Stimulated activated CD4-positive, alpha-beta T cell treated with anti-CD3 and anti-CD28 coated beads, Interleukin-2, amount 100 ng/mL, for 4 hours (primary cell): ENCODE data around the gene KIF19.

Experiments
- DNase-seq: peaks from one replicate; pipeline ENCODE4 v3.0.0-alpha.2; 2020; ENCODE audit warnings: low read depth

Gene KIF19

DNA sequence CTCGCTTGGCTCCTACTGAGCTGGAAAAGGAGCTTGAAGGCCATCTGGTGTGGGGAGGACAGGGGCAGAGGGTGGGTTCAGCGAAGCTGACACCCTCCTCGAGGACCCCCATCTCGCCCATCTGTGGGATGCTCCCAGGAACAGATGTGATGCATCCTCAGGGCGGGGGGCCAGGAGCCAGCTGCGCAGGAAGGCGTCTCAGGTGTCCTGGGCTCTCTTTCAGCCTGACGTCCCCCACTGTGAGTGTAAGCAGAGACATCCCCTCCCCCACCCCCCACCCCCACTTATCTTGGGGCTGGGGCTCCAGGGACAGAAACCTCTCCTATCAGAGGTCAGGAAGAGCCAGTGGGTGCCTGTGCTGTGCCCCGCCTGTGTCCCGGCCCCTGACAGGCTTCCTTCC, 16.2 kb downstream of the KIF19 start:
- DNase-seq, result no peak

DNA sequence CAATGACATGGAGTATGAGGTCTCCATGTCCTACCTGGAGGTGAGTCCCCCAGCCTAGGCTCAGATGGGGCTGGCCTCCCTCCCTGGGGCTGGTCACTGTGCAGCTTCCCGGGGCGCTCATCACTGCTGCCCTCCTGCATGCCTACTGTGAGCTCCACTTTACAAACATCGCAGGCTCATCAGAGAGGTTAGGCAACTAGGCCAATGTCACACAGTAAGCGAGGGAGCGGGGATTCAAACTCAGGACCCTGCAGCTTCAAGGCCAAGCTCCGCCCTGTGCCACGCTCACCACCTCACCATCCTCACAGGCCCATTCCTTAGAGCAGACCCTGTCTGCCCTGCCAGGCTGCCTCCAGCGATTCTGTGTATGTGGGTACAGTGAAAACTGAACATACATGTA, 17.1 kb downstream of the KIF19 start:
- DNase-seq, result no peak

DNA sequence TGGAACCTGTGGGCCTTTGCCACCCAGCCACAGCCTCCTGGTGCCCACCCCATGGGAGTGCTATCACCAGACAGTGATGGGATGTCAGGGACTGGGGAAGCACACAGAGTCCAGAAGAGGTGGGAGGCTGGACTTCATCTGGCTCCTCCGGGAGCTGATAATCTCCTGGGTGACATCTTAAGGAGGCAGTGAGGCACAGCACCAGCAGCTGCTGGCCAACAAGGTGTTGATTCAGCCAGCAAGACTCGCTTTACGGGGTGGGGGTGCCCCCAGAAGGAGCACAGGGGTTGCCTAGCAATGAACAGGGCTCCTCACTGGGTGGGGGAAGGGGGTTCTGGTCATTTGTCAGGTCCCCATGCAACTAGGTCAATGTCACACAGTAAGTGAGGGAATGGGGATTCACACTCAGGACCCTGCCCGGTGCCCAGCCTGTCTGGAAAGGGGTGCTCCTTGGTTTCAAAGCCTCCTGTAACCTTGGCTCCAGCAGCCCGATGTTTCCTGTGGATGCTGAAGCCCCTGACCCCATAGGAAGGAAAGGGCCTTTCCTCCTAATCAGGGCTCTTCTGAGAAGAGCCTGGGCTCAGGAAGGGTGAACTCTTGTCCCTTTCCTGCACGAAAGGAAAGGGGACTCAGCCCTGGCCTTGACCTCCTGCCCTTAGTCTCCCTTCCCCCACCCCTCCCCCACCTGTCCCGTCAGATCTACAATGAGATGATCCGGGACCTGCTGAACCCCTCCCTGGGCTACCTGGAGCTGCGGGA, 17.7 kb downstream of the KIF19 start:
- no peak for DNase-seq

- no peak for DNase-seq
These were observed 18.6 kb downstream of the KIF19 start for GRCh38 chr17:74344658-74345057.

GRCh38 chr17:74345433-74346241, 19.6 kb downstream of the KIF19 start:
- DNase-seq, result no peak

GRCh38 chr17:74347646-74348045, 21.6 kb downstream of the KIF19 start:
- no peak for DNase-seq

- DNase-seq, result no peak
These were observed 23.1 kb downstream of the KIF19 start for GRCh38 chr17:74349120-74349519.

DNA sequence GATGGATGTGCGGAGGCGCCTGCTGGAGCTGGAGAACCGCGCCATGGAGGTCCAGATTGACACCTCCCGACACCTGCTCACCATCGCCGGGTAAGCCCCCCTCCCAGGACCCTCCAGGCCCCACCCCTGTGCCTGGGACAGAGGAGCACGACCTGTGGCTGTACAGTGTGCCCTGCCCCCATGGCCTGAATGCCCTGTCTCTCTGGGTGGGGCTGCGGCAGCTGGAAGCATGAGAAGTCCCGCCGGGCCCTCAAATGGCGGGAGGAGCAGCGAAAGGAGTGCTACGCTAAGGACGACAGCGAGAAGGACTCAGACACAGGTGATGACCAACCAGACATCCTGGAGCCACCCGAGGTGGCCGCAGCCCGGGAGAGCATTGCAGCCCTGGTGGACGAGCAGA, 24.5 kb downstream of the KIF19 start:
- DNase-seq, result no peak

GRCh38 chr17:74351552-74352210, 25.7 kb downstream of the KIF19 start:
- no peak for DNase-seq

GRCh38 chr17:74353446-74354060, 27.5 kb downstream of the KIF19 start:
- DNase-seq, result no peak

DNA sequence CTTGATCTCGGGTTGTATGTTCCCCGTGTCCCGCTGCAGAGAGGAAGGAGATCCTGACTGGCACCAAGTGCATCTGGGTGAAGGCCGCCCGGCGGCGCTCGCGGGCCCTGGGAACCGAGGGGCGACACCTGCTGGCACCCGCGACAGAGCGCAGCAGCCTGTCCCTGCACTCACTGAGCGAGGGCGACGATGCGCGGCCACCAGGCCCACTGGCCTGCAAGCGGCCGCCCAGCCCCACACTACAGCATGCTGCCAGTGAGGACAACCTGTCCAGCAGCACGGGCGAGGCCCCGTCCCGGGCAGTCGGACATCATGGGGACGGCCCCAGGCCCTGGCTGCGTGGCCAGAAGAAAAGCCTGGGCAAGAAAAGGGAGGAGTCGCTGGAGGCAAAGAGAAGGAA, 28.1 kb downstream of the KIF19 start:
- DNase-seq, result no peak

DNA sequence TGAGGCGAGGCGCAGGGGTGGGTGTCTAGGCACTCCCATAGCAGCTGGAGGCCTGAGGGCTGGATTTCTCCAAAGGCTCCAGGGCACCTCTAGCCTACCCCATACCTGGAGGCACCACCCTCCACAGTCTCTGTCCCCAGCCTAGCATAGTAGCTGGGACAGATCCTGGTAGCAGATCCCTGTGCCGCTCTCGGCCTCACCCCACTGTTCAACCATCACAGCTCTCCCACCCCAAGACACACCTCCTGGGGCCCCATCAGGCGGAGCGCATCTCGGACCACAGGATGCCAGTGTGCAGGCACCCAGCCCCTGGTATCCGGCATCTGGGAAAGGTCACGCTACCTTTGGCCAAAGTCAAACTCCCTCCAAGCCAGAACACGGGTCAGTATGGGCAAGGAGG, 28.5 kb downstream of the KIF19 start:
- DNase-seq, result no peak

DNA sequence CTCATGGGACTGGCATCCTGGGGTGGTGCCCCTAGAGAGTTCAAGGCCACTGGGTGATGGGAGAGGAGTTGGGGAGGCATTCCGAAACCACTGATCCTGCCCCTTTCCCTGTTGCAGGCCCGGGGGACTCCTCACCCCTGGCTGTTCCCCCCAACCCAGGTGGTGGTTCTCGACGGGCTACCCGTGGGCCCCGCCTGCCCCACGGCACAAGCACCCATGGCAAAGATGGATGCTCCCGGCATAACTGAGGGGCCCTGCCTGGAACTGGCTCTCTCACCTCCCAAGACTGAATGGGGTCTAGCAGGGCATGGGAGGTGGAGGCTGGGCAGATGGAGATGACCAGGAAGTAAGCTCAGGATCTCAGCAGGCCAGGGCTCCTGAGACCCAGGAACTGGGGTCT, 29.0 kb downstream of the KIF19 start:
- DNase-seq, result no peak

- no peak for DNase-seq
These were observed 30.8 kb downstream of the KIF19 start for GRCh38 chr17:74356646-74357465.

DNA sequence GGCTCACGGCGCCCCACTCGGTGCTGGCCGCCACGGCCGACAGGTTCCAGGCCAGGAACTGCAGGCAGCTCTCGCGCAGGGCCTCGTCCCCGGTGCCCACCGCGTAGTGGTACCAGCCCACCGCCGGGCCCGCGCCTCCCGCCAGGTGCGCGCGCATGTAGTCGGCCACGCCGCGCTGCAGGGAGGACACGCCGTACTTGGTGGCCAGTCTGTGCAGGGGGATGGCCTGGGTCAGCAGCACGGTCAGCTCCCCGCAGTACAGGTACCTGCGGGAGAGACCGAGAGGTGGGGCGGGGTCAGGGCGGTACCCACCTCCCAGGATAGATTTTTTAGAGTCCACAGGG, 31.4 kb downstream of the KIF19 start:
- DNase-seq, result no peak

GRCh38 chr17:74358697-74359096, 32.7 kb downstream of the KIF19 start:
- no peak for DNase-seq

DNA sequence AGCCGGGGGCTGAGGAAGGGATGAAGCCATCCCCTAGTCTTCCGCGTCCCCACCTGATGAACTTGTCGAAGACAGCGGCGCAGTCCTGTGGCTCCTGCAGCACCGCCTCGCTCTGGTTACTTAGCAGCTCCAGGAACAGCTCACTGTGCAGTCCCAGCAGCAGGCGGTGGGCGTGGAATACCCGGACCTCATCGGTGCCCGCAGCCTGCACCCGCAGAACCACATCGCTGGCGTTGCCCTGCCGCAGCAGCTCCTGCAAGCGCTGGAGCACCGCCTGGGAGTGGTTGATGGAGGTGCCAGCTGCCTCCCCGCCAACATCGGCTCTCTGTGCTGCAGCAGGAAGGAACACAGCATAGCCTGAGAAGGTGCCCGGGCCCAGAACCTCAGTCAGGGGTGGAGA, 33.9 kb downstream of the KIF19 start:
- DNase-seq, result no peak

- no peak for DNase-seq
These were observed 34.8 kb downstream of the KIF19 start for GRCh38 chr17:74360899-74361229.

DNA sequence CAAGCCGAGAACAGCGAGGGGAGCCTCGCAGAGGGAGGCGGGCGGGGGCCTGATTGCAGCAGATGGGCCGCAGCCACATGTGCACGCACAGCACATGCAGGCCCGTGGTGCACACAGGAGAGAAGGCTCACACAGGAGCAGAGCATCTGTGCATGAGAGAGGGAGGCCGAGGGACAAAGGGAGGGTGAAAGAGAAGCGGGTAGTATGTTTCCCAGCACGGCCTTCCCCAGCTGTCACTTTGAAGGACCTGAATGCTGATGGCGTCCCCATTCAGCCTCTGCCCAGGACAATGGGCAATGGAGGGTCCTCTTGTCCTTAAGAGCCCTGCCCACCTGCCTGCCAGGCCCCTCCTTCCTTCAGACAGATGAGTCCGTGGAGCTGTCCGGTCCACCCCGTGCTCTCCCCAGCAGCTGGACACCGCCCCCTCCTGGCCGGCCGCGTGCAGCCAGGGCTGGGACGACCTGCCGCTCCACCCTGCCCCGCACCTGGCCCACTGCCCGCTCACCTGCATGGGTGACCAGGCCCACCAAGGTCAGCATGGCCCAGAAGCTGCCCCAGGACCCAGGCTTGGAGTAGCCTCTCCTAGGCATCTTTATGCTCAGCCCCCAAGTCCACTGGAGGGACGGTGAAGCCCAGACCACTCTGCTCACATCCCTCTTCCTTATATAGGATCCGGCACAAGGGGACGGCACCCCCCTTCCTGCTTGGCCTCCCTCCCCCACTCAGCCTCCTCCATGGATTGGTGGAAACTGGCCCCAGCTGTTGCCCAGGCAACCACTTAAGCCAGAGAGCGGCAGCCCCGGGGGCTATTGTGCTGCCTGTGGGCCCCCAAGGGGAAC, 35.4 kb downstream of the KIF19 start, which contains the start of gene BTBD17:
BTBD17 (minus strand) TSS at position 639 of the 839 bp plus-strand sequence; CDS start at position 590, 49 bp downstream.
- DNase-seq, result no peak

DNA sequence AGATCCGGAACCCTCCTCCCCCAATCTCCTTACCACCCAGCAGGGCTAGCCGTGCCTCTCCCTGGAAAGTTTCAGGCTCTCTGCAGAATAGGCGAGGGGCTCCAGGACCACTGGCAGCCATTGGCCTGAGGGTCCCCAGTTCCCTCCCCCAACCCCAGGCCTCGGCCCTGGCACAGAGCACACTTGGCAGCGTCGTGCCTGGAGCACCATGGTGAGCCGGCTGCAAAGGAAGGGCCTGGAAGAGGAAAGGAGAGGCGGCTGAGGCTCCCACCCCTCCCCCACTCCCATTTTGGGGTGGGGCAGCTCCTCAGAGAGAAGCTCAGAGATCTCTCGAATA, 36.0 kb downstream of the KIF19 start:
- DNase-seq, result no peak
